Keratinocyte (primary cell): ENCODE measurements around the gene PTPMT1. TPM values are rescaled to one million over a fixed set of nuclear protein-coding genes. Genes with fewer than 3 reads are reported as not detected.

Experiments
- DNase-seq: peaks from one replicate; pipeline ENCODE4 v3.0.0-alpha.2; 2011; ENCODE audit warnings: low read depth, missing footprints, low spot score
- FAIRE-seq: peaks from 2 replicates; lab custom pipeline; 2011; peaks lifted over from hg19 to GRCh38; lab: Jason Lieb, UNC
- H2AFZ ChIP-seq: 2 replicates; pipeline ENCODE4 v1.6.0; 2012; ENCODE audit warnings: low read length, control low read depth, inconsistent platforms; ENCODE audit not compliant: control insufficient read depth
- H3K27ac ChIP-seq: 2 replicates; pipeline ENCODE4 v1.5.1; 2011; ENCODE audit warnings: low read length; ENCODE audit not compliant: control insufficient read depth, insufficient read depth
- H3K27me3 ChIP-seq: 3 replicates; pipeline ENCODE4 v1.6.0; 2011; ENCODE audit warnings: low read length; ENCODE audit not compliant: control insufficient read depth, insufficient read depth; ENCODE audit errors: extremely low read depth
- H3K36me3 ChIP-seq, 2 experiments: 2 replicates in 1 of 2; 3 replicates in 1 of 2; pipeline ENCODE4 v1.5.1; 2011; ENCODE audit warnings: low read length in 2 of 2, mild to moderate bottlenecking in 1 of 2; ENCODE audit not compliant: control insufficient read depth in 2 of 2, insufficient read depth in 2 of 2; ENCODE audit errors: extremely low read depth in 1 of 2
- H3K4me1 ChIP-seq: 3 replicates; pipeline ENCODE4 v1.5.1; 2011; ENCODE audit warnings: low read length; ENCODE audit not compliant: control insufficient read depth, insufficient read depth; ENCODE audit errors: extremely low read depth
- H3K4me2 ChIP-seq: 3 replicates; pipeline ENCODE4 v1.6.0; 2011; ENCODE audit warnings: low read depth, low read length; ENCODE audit not compliant: control insufficient read depth, insufficient read depth; ENCODE audit errors: extremely low read depth
- H3K4me3 ChIP-seq, 3 experiments: fragments of 200-600 bp in 1 of 3; sonication (generic) in 1 of 3; 2 replicates in 2 of 3; 3 replicates in 1 of 3; pipeline ENCODE4 v1.5.1; 2011 to 2016; ENCODE audit warnings: low read length in 3 of 3, mild to moderate bottlenecking in 3 of 3, control low read depth in 2 of 3, inconsistent platforms in 1 of 3, low read depth in 1 of 3, mixed read lengths in 1 of 3, mixed run types in 1 of 3, moderate library complexity in 1 of 3; ENCODE audit not compliant: control insufficient read depth in 2 of 3, insufficient read depth in 2 of 3; ENCODE audit errors: extremely low read depth in 1 of 3
- H3K79me2 ChIP-seq: 2 replicates; pipeline ENCODE4 v1.6.0; 2012; ENCODE audit warnings: low read length; ENCODE audit not compliant: control insufficient read depth, insufficient read depth
- H3K9ac ChIP-seq: 3 replicates; pipeline ENCODE4 v1.6.0; 2011; ENCODE audit warnings: low read length; ENCODE audit not compliant: control insufficient read depth, insufficient read depth; ENCODE audit errors: extremely low read depth
- H3K9me1 ChIP-seq: 3 replicates; pipeline ENCODE4 v1.6.0; 2011; ENCODE audit warnings: low read length; ENCODE audit not compliant: control insufficient read depth, insufficient read depth; ENCODE audit errors: extremely low read depth
- H3K9me3 ChIP-seq: 2 replicates; pipeline ENCODE4 v1.5.1; 2012; ENCODE audit warnings: low read depth, low read length; ENCODE audit not compliant: control insufficient read depth
- H4K20me1 ChIP-seq: 3 replicates; pipeline ENCODE4 v1.6.0; 2011; ENCODE audit warnings: low read length; ENCODE audit not compliant: control insufficient read depth, insufficient read depth; ENCODE audit errors: extremely low read depth
- EZH2 ChIP-seq: IDR thresholded peaks from one replicate; pipeline ENCODE4 v1.6.1; 2012; ENCODE audit warnings: inconsistent platforms, mild to moderate bottlenecking, low read length, moderate library complexity
- dilution Hi-C: fragments of 300-500 bp; cut with MboI; formaldehyde crosslinking; loops from one replicate; pipeline ENCODE4 v1.7.0; 2020; ENCODE audit warnings: low sequenced_read_pairs; ENCODE audit not compliant: extremely low pct_ligation_motif_present
- polyA plus RNA-seq, 5 experiments: library from polyadenylated mRNA; depleted of rRNA in 3 of 5; stranded (reverse) in 3 of 5; stranded (forward) in 1 of 5; unstranded in 1 of 5; fragments of >200 nt; gene quantifications; 1 replicate in 1 of 5; 2 replicates in 3 of 5; 3 replicates in 1 of 5; pipeline versions ENCODE4 v1.2.1 to v1.2.3, GENCODE V29; 2011 to 2012; ENCODE audit warnings: missing spikeins in 2 of 5, low read depth in 1 of 5, low replicate concordance in 1 of 5
- TF ChIP-seq, protein P1 (sequence below), 3 experiments: IDR thresholded peaks in 1 of 3; conservative IDR thresholded peaks in 1 of 3; optimal IDR thresholded peaks in 1 of 3; 2 replicates in 2 of 3; 3 replicates in 1 of 3; pipeline versions ENCODE3 to v1.5.1; 2011; ENCODE audit warnings: low read length in 3 of 3, mild to moderate bottlenecking in 3 of 3, moderate library complexity in 2 of 3, control low read depth in 1 of 3, inconsistent platforms in 1 of 3; ENCODE audit not compliant: insufficient read depth in 2 of 3; ENCODE audit errors: extremely low read depth in 1 of 3

PTPMT1 gene
- polyA plus RNA-seq, 1 donor (not counting 4 experiments of a cell fraction or from before 2014, with no cell fraction given) = 64.9 TPM

DNA sequence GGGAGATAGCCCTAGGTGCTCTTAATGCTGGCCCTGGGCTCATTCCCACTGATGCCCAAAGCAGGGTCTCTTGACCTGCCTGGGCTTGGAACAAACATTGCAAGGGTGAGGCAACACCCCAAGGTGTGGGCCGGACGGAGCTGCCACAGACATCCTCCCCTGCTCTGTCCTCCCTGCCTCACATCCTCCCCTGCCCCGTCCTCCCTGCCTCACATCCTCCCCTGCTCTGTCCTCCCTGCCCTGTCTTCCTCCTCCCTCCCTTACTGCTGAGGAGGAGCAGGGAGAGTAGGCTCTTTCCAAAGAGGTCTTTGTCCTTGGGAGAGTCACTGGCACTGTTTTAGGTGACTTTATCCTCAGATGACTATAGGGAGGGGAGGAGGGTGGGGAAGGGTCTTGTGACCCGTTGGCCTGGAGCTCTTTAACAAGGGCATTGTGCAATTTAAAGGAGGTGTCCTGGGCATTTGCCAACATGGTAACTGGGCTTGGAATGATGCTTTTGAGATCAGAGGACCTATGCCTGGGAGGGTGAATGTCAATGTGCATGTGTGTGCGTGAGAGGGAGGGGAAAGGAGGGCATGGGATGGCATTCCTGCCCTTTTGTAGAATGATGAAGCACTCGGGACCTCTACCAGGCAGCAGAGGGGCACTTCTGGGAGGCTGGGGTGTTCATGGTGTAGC is 21.8 kb downstream of the PTPMT1 start:
- Histone ChIP-seq H3K27ac (no peak overlapping the region), H3K4me2 (no peak overlapping the region), H3K4me1 (no peaks in the 10 kb centered on the region), H3K36me3 (peaks cover 8 to 15% of the 10 kb centered on the region in 2 experiments), H3K79me2 (no peaks in the 10 kb centered on the region), H3K9me1 (no peaks in the 10 kb centered on the region), H2AFZ (no peak overlapping the region), H3K9ac (no peak overlapping the region), H3K9me3 (no peaks in the 10 kb centered on the region), H3K4me3 (no peak overlapping the region), H4K20me1 (no peaks in the 10 kb centered on the region), H3K27me3 (peaks cover 26% of the 10 kb centered on the region)
- DNase-seq (no peak), FAIRE-seq (no peak)
- dilution Hi-C loops = no loop called here
- TF ChIP-seq, protein P1, sequence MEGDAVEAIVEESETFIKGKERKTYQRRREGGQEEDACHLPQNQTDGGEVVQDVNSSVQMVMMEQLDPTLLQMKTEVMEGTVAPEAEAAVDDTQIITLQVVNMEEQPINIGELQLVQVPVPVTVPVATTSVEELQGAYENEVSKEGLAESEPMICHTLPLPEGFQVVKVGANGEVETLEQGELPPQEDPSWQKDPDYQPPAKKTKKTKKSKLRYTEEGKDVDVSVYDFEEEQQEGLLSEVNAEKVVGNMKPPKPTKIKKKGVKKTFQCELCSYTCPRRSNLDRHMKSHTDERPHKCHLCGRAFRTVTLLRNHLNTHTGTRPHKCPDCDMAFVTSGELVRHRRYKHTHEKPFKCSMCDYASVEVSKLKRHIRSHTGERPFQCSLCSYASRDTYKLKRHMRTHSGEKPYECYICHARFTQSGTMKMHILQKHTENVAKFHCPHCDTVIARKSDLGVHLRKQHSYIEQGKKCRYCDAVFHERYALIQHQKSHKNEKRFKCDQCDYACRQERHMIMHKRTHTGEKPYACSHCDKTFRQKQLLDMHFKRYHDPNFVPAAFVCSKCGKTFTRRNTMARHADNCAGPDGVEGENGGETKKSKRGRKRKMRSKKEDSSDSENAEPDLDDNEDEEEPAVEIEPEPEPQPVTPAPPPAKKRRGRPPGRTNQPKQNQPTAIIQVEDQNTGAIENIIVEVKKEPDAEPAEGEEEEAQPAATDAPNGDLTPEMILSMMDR (optimal IDR thresholded peaks at IDR 0.05 in 1 of 3, IDR thresholded peaks at IDR 0.05 in 1 of 3, conservative IDR thresholded peaks at IDR 0.05 in 1 of 3; ENCODE audit: extremely low read depth in 1 of 3, insufficient read depth in 2 of 3, low read length in 3 of 3) = no peak
- TF ChIP-seq EZH2 = no peak

DNA sequence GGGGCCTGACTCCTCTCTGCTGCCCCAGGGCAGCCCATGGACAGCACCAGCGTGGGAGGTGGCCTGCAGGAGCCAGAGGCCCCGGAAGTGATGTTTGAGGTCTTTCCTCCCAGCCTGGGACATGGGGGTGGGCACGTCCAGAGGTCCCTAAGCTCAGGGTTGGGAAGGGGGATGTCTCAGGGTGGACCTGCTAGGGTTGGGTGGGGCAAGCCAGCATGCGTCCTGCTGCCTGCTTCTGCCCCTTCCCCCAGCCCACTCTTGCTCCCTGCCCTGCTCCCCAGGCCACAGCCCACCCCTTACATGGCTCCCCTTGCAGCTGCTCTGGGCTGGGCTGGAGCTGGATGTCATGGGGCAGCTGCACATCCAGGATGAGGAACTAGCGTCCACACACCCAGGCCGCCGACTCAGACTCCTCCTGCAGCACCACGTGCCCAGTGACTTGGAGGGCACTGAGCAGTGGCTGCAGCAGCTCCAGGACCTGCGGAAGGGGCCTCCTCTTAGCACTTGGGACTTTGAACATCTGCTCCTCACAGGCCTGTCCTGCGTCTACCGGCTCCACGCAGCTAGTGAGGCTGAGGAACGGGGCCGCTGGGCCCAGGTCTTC is 22.4 kb downstream of the PTPMT1 start:
- Histone ChIP-seq H3K36me3 (peaks cover 6 to 11% of the 10 kb centered on the region in 2 experiments), H3K9me3 (no peaks in the 10 kb centered on the region), H2AFZ (no peak overlapping the region), H3K4me3 (no peak overlapping the region), H3K27me3 (peaks cover 32% of the 10 kb centered on the region), H3K4me2 (no peak overlapping the region), H3K4me1 (no peaks in the 10 kb centered on the region), H3K27ac (no peak overlapping the region), H4K20me1 (no peaks in the 10 kb centered on the region), H3K9me1 (no peaks in the 10 kb centered on the region), H3K79me2 (no peaks in the 10 kb centered on the region), H3K9ac (no peak overlapping the region)
- no peak for DNase-seq
- dilution Hi-C loops = no loop called here
- no peak for TF ChIP-seq EZH2
- TF ChIP-seq, protein P1 (optimal IDR thresholded peaks at IDR 0.05 in 1 of 3, IDR thresholded peaks at IDR 0.05 in 1 of 3, conservative IDR thresholded peaks at IDR 0.05 in 1 of 3; ENCODE audit: extremely low read depth in 1 of 3, insufficient read depth in 2 of 3, low read length in 3 of 3) = no peak
- FAIRE-seq = no peak
